Ectodermal cell (in vitro differentiated cells): ENCODE data around the gene SMIM28.
"Not testable (repeated sequence)": the region's sequence is repeated elsewhere in the genome, so short reads cannot be mapped to it uniquely, and the experiment has no call there.

Experiments used
- H3K27ac ChIP-seq: 2 replicates; pipeline ENCODE4 v1.7.0; 2013; ENCODE audit warnings: mild to moderate bottlenecking, low read depth, low read length; ENCODE audit not compliant: insufficient read depth, poor library complexity, severe bottlenecking
- H3K27me3 ChIP-seq: 2 replicates; pipeline ENCODE4 v1.7.0; 2013; ENCODE audit warnings: mild to moderate bottlenecking, low read length; ENCODE audit not compliant: insufficient read depth, control insufficient read depth, poor library complexity, severe bottlenecking
- H3K36me3 ChIP-seq: one replicate; pipeline ENCODE4 v1.7.0; 2013; ENCODE audit warnings: low read length; ENCODE audit not compliant: control insufficient read depth, insufficient read depth
- H3K4me1 ChIP-seq: one replicate; pipeline ENCODE4 v1.7.0; 2013; ENCODE audit warnings: low read length; ENCODE audit not compliant: control insufficient read depth, insufficient read depth
- H3K4me3 ChIP-seq: 2 replicates; pipeline ENCODE4 v1.7.0; 2013; ENCODE audit warnings: low read depth, low read length, control low read depth; ENCODE audit not compliant: insufficient read depth
- H3K9me3 ChIP-seq: 2 replicates; pipeline ENCODE4 v1.7.0; 2013; ENCODE audit warnings: mild to moderate bottlenecking, low read length, moderate library complexity; ENCODE audit not compliant: control insufficient read depth
- WGBS, 2 experiments: methylation state at CpG; one replicate each; pipeline ENCODE4 v1.1.7; 2013; ENCODE audit warnings: missing lambda C conversion rate in 2 of 2; 5-methylcytosine and 5-hydroxymethylcytosine counted together

Gene SMIM28

DNA sequence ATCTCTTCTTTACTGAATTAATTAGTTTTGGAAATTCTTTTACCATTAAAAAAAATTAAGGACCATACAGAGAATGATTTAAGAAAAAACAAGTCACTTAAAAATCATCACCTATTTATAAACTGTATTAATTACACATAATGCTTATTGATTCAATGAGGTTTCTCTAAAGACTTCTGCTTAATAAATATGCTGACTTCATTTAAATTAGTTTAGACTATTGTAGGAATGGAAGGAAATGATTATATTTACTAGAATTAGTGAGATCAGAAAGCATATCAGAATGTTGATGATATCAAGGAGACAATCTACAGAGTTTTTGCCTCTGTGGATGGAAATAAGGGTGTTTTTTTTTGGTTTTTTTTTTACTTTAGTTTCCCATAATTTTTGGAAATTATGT, 34.6 kb upstream of the SMIM28 start:
- Histone ChIP-seq H3K4me3 (no peak overlapping the region), H3K27ac (no peak overlapping the region), H3K27me3 (no peaks in the 10 kb centered on the region), H3K36me3 (no peaks in the 10 kb centered on the region), H3K4me1 (no peaks in the 10 kb centered on the region), H3K9me3 (no peaks in the 10 kb centered on the region)

DNA sequence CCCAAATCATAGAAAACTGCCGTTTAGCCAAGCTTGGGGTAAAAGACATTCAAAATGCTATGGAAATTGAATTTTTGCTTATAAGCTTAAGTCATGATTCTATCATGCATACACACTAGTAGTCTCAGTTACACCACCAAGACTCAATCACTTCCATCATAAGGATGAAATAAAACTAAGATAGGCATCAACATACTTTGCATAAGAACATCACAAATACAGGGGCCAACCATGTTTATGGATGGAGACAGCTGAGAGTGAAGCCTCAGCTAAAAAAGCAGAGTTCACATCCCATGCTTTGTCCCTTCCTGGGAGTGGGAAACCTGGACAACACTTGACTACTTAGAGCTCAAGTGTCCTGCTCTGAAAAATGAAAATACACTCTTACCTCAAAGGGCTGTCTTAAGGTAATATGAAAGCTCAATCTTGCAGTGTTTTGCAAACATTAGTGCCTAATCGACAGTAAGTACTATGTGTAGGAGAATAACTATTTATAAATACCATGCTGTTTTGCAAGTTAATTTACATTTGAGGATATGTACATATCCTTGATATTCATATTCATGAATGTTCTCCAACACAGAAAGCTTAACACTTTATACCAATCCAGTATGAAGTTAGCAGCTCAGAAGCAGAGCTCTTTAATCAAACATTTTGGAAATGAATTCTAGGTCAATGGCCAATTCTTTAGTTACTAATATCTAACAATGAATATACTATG, 32.0 kb upstream of the SMIM28 start:
- WGBS, 2 experiments, result 100% methylated on average over 1 of the region's 2 CpGs
- H3K4me3 ChIP-seq, result no peak overlapping the region

DNA sequence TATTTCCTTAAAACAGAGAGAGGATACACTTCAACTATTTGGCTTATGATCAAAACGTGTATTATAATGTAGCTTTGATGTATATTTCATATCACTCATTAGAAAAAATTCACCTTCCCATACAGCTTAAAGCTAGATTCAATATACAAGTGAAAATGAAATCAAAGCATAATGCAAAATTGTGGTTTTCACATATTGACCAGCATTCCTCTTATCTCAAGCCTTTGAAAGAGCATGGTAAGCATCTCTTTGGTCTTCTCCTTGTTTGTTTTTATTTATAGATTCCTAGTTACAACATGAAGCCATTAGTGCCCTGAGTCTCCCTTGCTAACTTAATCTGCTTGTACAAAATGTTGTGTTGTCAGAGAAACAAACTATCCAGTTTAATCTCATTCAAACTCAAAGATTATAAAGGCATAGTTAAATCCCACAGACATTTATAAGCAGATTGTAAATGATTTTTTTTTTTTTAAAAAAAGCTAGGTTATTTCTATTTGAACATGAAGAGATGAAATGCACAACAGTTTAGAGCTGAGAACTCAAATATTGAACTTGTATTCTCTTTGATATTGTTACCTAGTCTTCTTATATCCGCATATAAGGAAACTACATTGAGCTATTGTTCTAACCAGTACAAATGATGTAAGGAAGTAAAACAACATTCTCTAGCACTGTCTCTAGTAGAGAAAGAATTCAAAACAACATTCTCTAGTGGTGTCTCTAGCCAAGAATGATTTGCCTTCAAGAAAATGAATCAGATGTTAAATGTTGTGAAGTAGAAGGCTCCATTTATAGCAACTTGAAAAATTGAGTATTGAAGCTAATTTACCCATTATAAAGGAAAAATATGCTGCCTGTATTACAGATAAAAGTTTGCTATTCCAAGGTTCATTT, 31.2 kb upstream of the SMIM28 start:
- Histone ChIP-seq H3K27me3 (no peaks in the 10 kb centered on the region), H3K4me3 (no peak overlapping the region), H3K9me3 (no peaks in the 10 kb centered on the region), H3K4me1 (no peaks in the 10 kb centered on the region), H3K27ac (no peak overlapping the region), H3K36me3 (no peaks in the 10 kb centered on the region)
- WGBS, 2 experiments, result no CpG with 5 or more reads among the region's 2 CpGs

More for the DNA sequence above, 32.0 kb upstream of the SMIM28 start:
- Histone ChIP-seq H3K9me3 (no peaks in the 10 kb centered on the region), H3K36me3 (no peaks in the 10 kb centered on the region), H3K27ac (no peak overlapping the region), H3K4me1 (no peaks in the 10 kb centered on the region), H3K27me3 (no peaks in the 10 kb centered on the region)

DNA sequence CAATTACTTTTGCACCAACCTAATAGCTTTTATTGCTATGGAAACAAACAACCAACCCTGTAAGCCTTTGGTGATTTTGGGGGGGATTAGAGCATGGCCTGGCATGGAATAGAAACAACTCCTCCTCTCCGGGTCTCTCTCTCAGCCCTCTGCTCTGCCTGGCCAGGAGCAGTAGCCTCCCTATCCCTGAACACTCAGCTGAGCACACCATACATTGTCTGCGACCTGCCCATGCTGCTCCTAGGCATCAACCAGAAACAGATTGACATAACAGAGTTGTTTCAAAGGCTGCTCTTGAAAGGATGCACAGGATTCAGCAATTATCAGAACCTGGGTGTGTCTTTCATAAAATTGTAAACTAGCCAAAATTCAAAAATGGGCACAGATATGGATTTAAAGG, 29.8 kb upstream of the SMIM28 start:
- no peak overlapping the region for H3K27ac ChIP-seq
- H3K27me3 ChIP-seq, result no peaks in the 10 kb centered on the region
- 76 to 82% methylated on average over 2 of the region's 2 CpGs for WGBS, 2 experiments
- no peaks in the 10 kb centered on the region for H3K9me3 ChIP-seq
- H3K4me3 ChIP-seq, result no peak overlapping the region
- no peaks in the 10 kb centered on the region for H3K4me1 ChIP-seq
- no peaks in the 10 kb centered on the region for H3K36me3 ChIP-seq

DNA sequence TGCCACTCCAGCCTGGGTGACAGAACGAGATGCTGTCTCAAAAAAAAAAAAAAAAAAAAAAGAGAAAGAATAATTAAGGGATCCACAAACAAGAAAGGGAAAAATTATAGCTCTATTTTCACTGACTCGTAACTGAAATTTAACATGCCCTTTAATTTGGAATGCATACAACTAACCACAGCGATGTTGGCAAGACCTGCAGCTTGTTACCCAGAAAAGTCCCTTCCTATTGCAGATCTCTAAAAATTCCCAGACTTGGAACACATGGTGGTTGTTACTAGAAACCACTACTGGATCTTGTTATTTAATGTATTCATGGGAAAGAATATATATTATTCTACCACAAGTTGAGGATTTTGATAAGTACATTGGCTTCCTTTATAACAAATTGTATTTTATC, 27.8 kb upstream of the SMIM28 start:
- H3K9me3 ChIP-seq, result no peaks in the 10 kb centered on the region
- H3K4me1 ChIP-seq, result no peaks in the 10 kb centered on the region
- no peaks in the 10 kb centered on the region for H3K36me3 ChIP-seq
- H3K27me3 ChIP-seq, result no peaks in the 10 kb centered on the region
- no peak overlapping the region for H3K27ac ChIP-seq
- H3K4me3 ChIP-seq, result no peak overlapping the region
- 96 to 100% methylated on average over 2 to 3 of the region's 3 CpGs for WGBS, 2 experiments

DNA sequence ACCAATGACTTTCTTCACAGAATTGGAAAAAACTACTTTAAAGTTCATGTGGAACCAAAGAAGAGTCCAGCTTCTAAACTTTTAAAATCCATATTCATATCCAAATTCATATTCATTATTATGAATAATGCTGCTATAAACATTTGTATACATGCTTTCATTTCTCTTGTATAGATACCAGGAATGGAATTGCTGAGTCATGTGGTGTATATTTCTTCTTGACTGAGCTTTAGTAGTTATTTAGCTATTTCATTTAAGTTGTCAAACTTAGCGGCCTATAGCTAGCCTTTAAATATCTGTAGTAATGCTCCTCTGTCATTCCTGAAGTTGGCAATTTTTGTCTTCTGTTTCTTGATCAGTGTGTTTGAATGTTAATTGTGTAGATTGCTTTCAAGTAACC, 19.8 kb upstream of the SMIM28 start:
- H3K4me1 ChIP-seq, result no peaks in the 10 kb centered on the region
- H3K4me3 ChIP-seq, result no peak overlapping the region
- H3K27ac ChIP-seq, result no peak overlapping the region
- no peaks in the 10 kb centered on the region for H3K36me3 ChIP-seq
- no peaks in the 10 kb centered on the region for H3K27me3 ChIP-seq
- no peaks in the 10 kb centered on the region for H3K9me3 ChIP-seq
- 94 to 100% methylated on average over 1 of the region's 1 CpG for WGBS, 2 experiments

DNA sequence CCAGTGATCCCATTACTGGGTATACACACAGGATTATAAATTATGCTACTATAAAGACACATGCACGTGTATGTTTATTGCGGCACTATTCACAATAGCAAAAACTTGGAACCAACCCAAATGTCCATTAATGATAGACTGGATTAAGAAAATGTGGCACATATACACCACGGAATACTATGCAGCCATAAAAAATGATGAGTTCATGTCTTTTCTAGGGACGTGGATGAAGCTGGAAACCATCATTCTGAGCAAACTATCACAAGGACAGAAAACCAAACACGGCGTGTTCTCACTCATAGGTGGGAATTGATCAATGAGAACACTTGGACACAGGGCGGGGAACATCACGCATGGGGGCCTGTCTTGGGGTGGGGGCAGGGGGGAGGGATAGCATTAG, 9.0 kb upstream of the SMIM28 start:
- H3K27me3 ChIP-seq, H3K4me1 ChIP-seq, H3K27ac ChIP-seq, H3K4me3 ChIP-seq, H3K9me3 ChIP-seq, H3K36me3 ChIP-seq: not testable (repeated sequence)
- WGBS, 2 experiments, result 93 to 100% methylated on average over 6 to 8 of the region's 8 CpGs

DNA sequence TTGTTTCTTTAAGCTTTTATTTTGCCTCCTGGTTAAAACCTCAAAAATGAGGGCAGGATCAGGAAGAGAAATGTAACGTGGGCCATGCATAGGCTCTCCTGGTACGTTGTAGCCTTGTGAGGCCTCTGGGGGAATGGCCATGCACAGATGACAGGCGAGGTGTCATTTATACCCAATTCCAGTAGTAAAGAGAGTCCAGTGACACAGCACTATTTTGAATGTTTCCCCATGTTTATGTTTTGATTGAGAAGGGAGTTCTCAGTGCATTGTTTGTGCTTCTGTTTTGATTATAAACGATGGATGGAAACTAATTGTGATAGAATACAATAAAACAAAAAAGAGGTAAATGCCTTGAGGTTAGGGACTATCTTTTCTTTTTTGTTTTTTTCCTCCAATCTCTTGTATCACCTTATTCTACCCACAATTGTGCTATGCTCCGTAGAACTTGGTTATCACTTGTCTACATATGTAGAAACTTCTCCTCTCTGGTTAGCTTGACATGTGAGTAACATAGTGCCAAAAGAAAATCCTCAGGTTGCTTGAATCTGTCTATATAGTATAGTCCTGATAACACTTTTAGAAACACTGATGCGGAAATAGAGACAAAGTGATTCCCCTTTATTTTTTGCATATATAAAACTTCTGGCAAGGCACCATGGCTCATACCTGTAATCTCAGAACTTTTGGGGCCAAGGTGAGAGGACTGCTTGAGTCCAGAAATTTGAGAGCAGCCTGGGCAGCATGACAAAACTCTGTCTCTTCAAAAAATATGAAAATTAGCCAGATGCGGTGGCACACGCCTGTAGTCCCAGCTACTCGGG, 6.9 kb upstream of the SMIM28 start:
- 89 to 92% methylated on average over 9 of the region's 9 CpGs for WGBS, 2 experiments
- Histone ChIP-seq H3K9me3 (no peaks in the 10 kb centered on the region), H3K27ac (no peak overlapping the region), H3K4me1 (no peaks in the 10 kb centered on the region), H3K27me3 (no peaks in the 10 kb centered on the region), H3K4me3 (no peak overlapping the region), H3K36me3 (no peaks in the 10 kb centered on the region)

DNA sequence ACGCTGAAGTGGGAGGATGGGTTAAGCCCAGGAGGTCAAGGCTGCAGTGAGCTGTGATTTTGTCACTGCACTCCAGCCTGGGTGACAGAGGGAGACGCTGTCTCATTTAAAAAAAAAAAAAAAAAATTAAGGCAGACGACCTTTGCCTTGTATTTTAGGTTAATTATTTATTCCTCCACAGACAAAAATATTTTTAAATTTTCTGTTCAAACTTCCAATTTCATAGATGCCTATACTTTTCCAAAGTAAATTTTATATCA, 6.3 kb upstream of the SMIM28 start:
- WGBS, 2 experiments, result 76 to 83% methylated on average over 3 of the region's 3 CpGs
- H3K4me3 ChIP-seq, result no peak overlapping the region
- no peak overlapping the region for H3K27ac ChIP-seq
- no peaks in the 10 kb centered on the region for H3K9me3 ChIP-seq
- no peaks in the 10 kb centered on the region for H3K4me1 ChIP-seq
- no peaks in the 10 kb centered on the region for H3K27me3 ChIP-seq
- no peaks in the 10 kb centered on the region for H3K36me3 ChIP-seq

DNA sequence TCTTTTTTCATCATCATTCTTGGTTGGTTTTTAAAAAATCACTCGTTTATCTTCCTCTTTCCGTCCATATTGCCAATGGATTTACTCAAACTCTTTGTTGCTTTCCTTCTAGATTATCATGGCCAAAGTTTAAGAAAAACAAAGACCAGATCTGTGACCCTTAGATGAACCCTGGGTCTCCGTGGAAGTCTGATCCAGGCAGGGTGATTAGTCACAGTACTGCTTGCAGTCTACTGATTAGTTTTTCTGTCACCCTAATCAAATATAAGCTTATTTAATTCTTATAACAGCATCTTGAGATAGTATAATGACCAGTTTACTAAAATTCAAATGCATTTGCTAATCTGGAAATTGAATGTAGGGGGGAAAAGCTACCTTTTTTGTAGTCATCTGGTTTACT, 6.0 kb upstream of the SMIM28 start:
- H3K27me3 ChIP-seq, result no peaks in the 10 kb centered on the region
- 68 to 72% methylated on average over 3 of the region's 3 CpGs for WGBS, 2 experiments
- no peak overlapping the region for H3K27ac ChIP-seq
- no peak overlapping the region for H3K4me3 ChIP-seq
- H3K36me3 ChIP-seq, result no peaks in the 10 kb centered on the region
- no peaks in the 10 kb centered on the region for H3K9me3 ChIP-seq
- no peaks in the 10 kb centered on the region for H3K4me1 ChIP-seq
